ENCODE data around the gene EXOSC3. TPM values are rescaled to one million over a fixed set of nuclear protein-coding genes. Genes with fewer than 3 reads are reported as not detected.
"Not testable (repeated sequence)": the region's sequence is repeated elsewhere in the genome, so short reads cannot be mapped to it uniquely, and the experiment has no call there.

The EXOSC3 gene
- polyA plus RNA-seq, 3 donors = 9.8 to 25.2 (median 19.6) TPM

DNA sequence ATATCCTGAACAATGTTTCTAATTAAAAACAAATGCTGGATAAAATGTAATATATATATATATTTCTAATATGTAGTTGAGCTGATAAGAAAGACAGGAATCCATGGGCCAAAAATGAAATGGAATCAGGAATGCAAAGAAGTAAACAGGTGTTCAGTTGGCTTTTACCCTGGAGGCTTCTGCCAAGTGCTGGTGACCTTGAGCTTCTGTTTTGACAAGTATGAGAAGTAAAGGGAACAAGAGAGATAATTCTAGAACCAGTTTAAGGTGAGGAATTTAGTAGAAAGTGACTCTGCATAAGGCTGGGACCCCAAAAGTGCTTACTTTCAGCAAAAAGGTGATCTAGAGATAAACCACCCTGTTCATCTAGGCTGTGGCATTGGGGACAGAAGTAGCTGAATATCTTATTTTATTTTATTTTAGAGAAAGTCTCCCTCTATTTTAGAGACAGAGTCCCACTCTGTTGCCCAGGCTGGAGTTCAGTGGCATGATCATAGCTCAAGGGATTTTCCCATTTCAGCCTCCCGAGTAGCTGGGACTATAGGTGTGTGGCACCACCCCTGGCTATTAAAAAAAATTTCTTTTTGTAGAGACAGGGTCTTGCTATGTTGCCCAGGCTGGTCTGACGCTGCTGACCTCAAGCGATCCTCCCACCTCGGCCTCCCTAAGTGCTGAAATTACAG, 42.8 kb upstream of the EXOSC3 start:
- no peaks in the 10 kb centered on the region for H3K27me3 Mint-ChIP-seq (ENCODE audit: low read depth in 3 of 3)
- no peak overlapping the region for H3K4me3 ChIP-seq (replicated peaks in 1 of 3; ENCODE audit: low read depth in 2 of 3, low read length in 3 of 3)
- no peak overlapping the region for H2AFZ ChIP-seq (ENCODE audit: insufficient read depth, low read depth, low read length, poor library complexity, severe bottlenecking)
- peaks cover 52 to 62% of the 10 kb centered on the region in 2 donors for H3K36me3 Mint-ChIP-seq
- no peaks in the 10 kb centered on the region for H3K4me1 ChIP-seq (ENCODE audit: control insufficient read depth in 1 of 2, insufficient read depth in 2 of 2, low read length in 2 of 2)
- 100% methylated on average over 3 of the region's 4 CpGs for WGBS (ENCODE audit: insufficient coverage)
- H4K20me1 ChIP-seq (ENCODE audit: insufficient read depth, low read length) = no peaks in the 10 kb centered on the region
- no peaks in the 10 kb centered on the region for H3K9me3 Mint-ChIP-seq
- no peaks in the 10 kb centered on the region for H3K4me1 Mint-ChIP-seq
- no peak overlapping the region for H3K4me2 ChIP-seq (replicated peaks; ENCODE audit: extremely low read depth, low read length, poor library complexity, severe bottlenecking)
- H3K4me3 Mint-ChIP-seq = no peak overlapping the region
- no peak overlapping the region for H3K27ac Mint-ChIP-seq
- peaks cover 21 to 77% of the 10 kb centered on the region in 2 donors for H3K36me3 ChIP-seq (replicated peaks in 1 of 2; ENCODE audit: control insufficient read depth in 1 of 2, insufficient read depth in 2 of 2, low read length in 2 of 2)
- H3K9me3 ChIP-seq (replicated peaks in 1 of 2; ENCODE audit: control insufficient read depth in 1 of 2, insufficient read depth in 1 of 2, low read length in 2 of 2) = no peaks in the 10 kb centered on the region
- no peaks in the 10 kb centered on the region for H3K79me2 ChIP-seq (ENCODE audit: insufficient read depth, low read length)
- no peak overlapping the region for H3K9ac ChIP-seq (ENCODE audit: insufficient read depth, low read length, poor library complexity, severe bottlenecking)
- intact Hi-C loops (cut with micrococcal nuclease) = no loop called here
- TF ChIP-seq, protein P1, sequence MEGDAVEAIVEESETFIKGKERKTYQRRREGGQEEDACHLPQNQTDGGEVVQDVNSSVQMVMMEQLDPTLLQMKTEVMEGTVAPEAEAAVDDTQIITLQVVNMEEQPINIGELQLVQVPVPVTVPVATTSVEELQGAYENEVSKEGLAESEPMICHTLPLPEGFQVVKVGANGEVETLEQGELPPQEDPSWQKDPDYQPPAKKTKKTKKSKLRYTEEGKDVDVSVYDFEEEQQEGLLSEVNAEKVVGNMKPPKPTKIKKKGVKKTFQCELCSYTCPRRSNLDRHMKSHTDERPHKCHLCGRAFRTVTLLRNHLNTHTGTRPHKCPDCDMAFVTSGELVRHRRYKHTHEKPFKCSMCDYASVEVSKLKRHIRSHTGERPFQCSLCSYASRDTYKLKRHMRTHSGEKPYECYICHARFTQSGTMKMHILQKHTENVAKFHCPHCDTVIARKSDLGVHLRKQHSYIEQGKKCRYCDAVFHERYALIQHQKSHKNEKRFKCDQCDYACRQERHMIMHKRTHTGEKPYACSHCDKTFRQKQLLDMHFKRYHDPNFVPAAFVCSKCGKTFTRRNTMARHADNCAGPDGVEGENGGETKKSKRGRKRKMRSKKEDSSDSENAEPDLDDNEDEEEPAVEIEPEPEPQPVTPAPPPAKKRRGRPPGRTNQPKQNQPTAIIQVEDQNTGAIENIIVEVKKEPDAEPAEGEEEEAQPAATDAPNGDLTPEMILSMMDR (IDR thresholded peaks at IDR 0.05) = no peak
- DNase-seq = no peak
- no peak overlapping the region for H3K27ac ChIP-seq (ENCODE audit: low read depth in 1 of 2, low read length in 2 of 2)
- H3K27me3 ChIP-seq (ENCODE audit: control insufficient read depth in 2 of 2, insufficient read depth in 2 of 2, low read length in 2 of 2) = no peaks in the 10 kb centered on the region

DNA sequence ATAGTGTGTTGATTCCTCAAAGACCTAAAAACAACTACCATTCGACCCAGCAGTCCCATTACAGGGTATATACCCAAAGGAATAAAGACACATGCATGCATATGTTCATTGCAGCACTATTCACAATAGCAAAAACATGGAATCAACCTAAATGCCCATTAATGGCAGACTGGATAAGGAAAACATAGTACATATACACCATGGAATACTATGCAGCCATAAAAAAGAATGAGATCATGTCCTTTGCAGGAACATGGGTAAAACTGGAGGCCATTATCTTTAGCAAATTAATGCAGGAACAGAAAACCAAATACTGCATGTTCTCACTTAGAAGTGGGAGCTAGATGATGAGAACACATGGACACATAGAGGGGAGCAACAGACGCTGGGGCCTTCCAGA, 40.3 kb upstream of the EXOSC3 start:
- intact Hi-C loops (cut with micrococcal nuclease); DNase-seq; H3K9me3 Mint-ChIP-seq; H2AFZ ChIP-seq (ENCODE audit: insufficient read depth, low read depth, low read length, poor library complexity, severe bottlenecking); H3K9me3 ChIP-seq (replicated peaks in 1 of 2; ENCODE audit: control insufficient read depth in 1 of 2, insufficient read depth in 1 of 2, low read length in 2 of 2); H3K4me2 ChIP-seq (replicated peaks; ENCODE audit: extremely low read depth, low read length, poor library complexity, severe bottlenecking); H3K79me2 ChIP-seq (ENCODE audit: insufficient read depth, low read length); H3K9ac ChIP-seq (ENCODE audit: insufficient read depth, low read length, poor library complexity, severe bottlenecking); H3K4me3 ChIP-seq (replicated peaks in 1 of 3; ENCODE audit: low read depth in 2 of 3, low read length in 3 of 3); H3K4me3 Mint-ChIP-seq; H3K4me1 Mint-ChIP-seq; H4K20me1 ChIP-seq (ENCODE audit: insufficient read depth, low read length); H3K27ac ChIP-seq (ENCODE audit: low read depth in 1 of 2, low read length in 2 of 2); H3K4me1 ChIP-seq (ENCODE audit: control insufficient read depth in 1 of 2, insufficient read depth in 2 of 2, low read length in 2 of 2); H3K27me3 ChIP-seq (ENCODE audit: control insufficient read depth in 2 of 2, insufficient read depth in 2 of 2, low read length in 2 of 2); H3K27me3 Mint-ChIP-seq (ENCODE audit: low read depth in 3 of 3): not testable (repeated sequence)
- H3K36me3 Mint-ChIP-seq = peaks cover 71 to 75% of the 10 kb centered on the region in 2 donors
- no CpG with 5 or more reads among the region's 2 CpGs for WGBS (ENCODE audit: insufficient coverage)
- H3K36me3 ChIP-seq (replicated peaks in 1 of 2; ENCODE audit: control insufficient read depth in 1 of 2, insufficient read depth in 2 of 2, low read length in 2 of 2) = peaks cover 32 to 86% of the 10 kb centered on the region in 2 donors
- H3K27ac Mint-ChIP-seq = peak overlapping the region in 1 of 7 donors; percentile 34
